Esophagus muscularis mucosa (tissue), 4 donors: ENCODE data around the gene RHOF.

Experiments
- CTCF ChIP-seq, 3 experiments: fragments of 200-600 bp in 2 of 3; fragments of 450-650 bp in 1 of 3; sonication (generic) in 2 of 3; IDR thresholded peaks; one replicate each; pipeline ENCODE4 v1.5.1; 2017 to 2019; ENCODE audit warnings: antibody characterized with exemption in 3 of 3, mild to moderate bottlenecking in 2 of 3, moderate library complexity in 1 of 3
- EP300 ChIP-seq: sonication (generic); formaldehyde crosslinking; IDR thresholded peaks from one replicate; pipeline ENCODE4 v1.6.1; 2017; ENCODE audit warnings: antibody characterized with exemption
- POLR2A ChIP-seq: fragments of 450-650 bp; IDR thresholded peaks from one replicate; pipeline ENCODE4 v1.6.1; 2017; ENCODE audit warnings: antibody characterized with exemption, moderate library complexity, mild to moderate bottlenecking, low read depth
- POLR2AphosphoS5 ChIP-seq, 2 donors: sonication (generic); formaldehyde crosslinking; IDR thresholded peaks; one replicate each; pipeline ENCODE4 v1.6.1; 2017; ENCODE audit warnings: antibody characterized with exemption in 2 of 2

- no peak for TF ChIP-seq CTCF (IDR thresholded peaks at IDR 0.05)
- TF ChIP-seq POLR2A: no peak
- TF ChIP-seq POLR2AphosphoS5 (IDR thresholded peaks at IDR 0.05): no peak
- TF ChIP-seq EP300: no peak
Measured at GRCh38 chr12:121815263-121815662, 21.8 kb upstream of the RHOF start.
